ENCODE measurements around the gene STAG3. TPM values are rescaled to one million over a fixed set of nuclear protein-coding genes. Genes with fewer than 3 reads are reported as not detected.
"Not testable (repeated sequence)": the region's sequence is repeated elsewhere in the genome, so short reads cannot be mapped to it uniquely, and the experiment has no call there.

The STAG3 gene
- total RNA-seq, 2 donors from 2014 or later, result 1.8 to 37.6 TPM

- WGBS, result 69% methylated on average over 2 of the region's 2 CpGs
- Histone ChIP-seq H3K27me3 (replicated peaks; ENCODE audit: insufficient read depth) (no peaks in the 10 kb centered on the region), H3K36me3 (no peaks in the 10 kb centered on the region), H3K9me3 (no peaks in the 10 kb centered on the region), H3K4me1 (replicated peaks) (no peaks in the 10 kb centered on the region), H3K27ac (no peak overlapping the region), H3K4me3 (no peak overlapping the region)
- intact Hi-C loops (cut with DNase I), result no loop called here
- no peak for TF ChIP-seq CTCF (IDR thresholded peaks at IDR 0.05)
- TF ChIP-seq POLR2AphosphoS5 (IDR thresholded peaks at IDR 0.05), result no peak
- no peak for TF ChIP-seq POLR2A (IDR thresholded peaks at IDR 0.05)
- no peak for DNase-seq (ENCODE audit: low spot score)
Observed at GRCh38 chr7:100185726-100186125, 8.0 kb downstream of the STAG3 start.

- no peak for TF ChIP-seq POLR2A (IDR thresholded peaks at IDR 0.05)
- TF ChIP-seq POLR2AphosphoS5 (IDR thresholded peaks at IDR 0.05), result no peak
- TF ChIP-seq CTCF (IDR thresholded peaks at IDR 0.05), result no peak
- Histone ChIP-seq H3K4me1 (replicated peaks) (no peaks in the 10 kb centered on the region), H3K36me3 (no peaks in the 10 kb centered on the region), H3K27ac (no peak overlapping the region), H3K27me3 (replicated peaks; ENCODE audit: insufficient read depth) (no peaks in the 10 kb centered on the region), H3K9me3 (no peaks in the 10 kb centered on the region), H3K4me3 (no peak overlapping the region)
- intact Hi-C loops (cut with DNase I), result no loop called here
- no peak for DNase-seq (ENCODE audit: low spot score)
- 72% methylated on average over 3 of the region's 3 CpGs for WGBS
Observed at GRCh38 chr7:100189061-100189460, 11.3 kb downstream of the STAG3 start.

- no peak for DNase-seq (ENCODE audit: low spot score)
- Histone ChIP-seq H3K4me1 (replicated peaks) (no peaks in the 10 kb centered on the region), H3K27me3 (replicated peaks; ENCODE audit: insufficient read depth) (no peaks in the 10 kb centered on the region), H3K36me3 (no peaks in the 10 kb centered on the region), H3K27ac (no peak overlapping the region), H3K9me3 (no peaks in the 10 kb centered on the region), H3K4me3 (no peak overlapping the region)
- intact Hi-C loops (cut with DNase I), result no loop called here
- peak in 2 of 4 experiments; percentile 18 to 24 for TF ChIP-seq CTCF (IDR thresholded peaks at IDR 0.05)
- TF ChIP-seq POLR2AphosphoS5 (IDR thresholded peaks at IDR 0.05), result no peak
- no peak for TF ChIP-seq POLR2A (IDR thresholded peaks at IDR 0.05)
- WGBS, result 64% methylated on average over 4 of the region's 4 CpGs
Observed at GRCh38 chr7:100190048-100190711, 12.5 kb downstream of the STAG3 start.

- TF ChIP-seq CTCF (IDR thresholded peaks at IDR 0.05) (no peak), POLR2AphosphoS5 (IDR thresholded peaks at IDR 0.05) (no peak), POLR2A (IDR thresholded peaks at IDR 0.05) (no peak)
- Histone ChIP-seq H3K4me1 (replicated peaks) (no peaks in the 10 kb centered on the region), H3K4me3 (no peak overlapping the region), H3K27ac (no peak overlapping the region), H3K9me3 (no peaks in the 10 kb centered on the region), H3K36me3 (no peaks in the 10 kb centered on the region), H3K27me3 (replicated peaks; ENCODE audit: insufficient read depth) (no peaks in the 10 kb centered on the region)
- DNase-seq (ENCODE audit: low spot score), result no peak
- 57% methylated on average over 2 of the region's 2 CpGs for WGBS
- intact Hi-C loops (cut with DNase I), result no loop called here
Observed at GRCh38 chr7:100191775-100192174, 14.1 kb downstream of the STAG3 start.

- H3K27me3 ChIP-seq (replicated peaks; ENCODE audit: insufficient read depth); H3K9me3 ChIP-seq; intact Hi-C loops (cut with DNase I); H3K4me3 ChIP-seq; H3K27ac ChIP-seq; DNase-seq (ENCODE audit: low spot score); H3K36me3 ChIP-seq; H3K4me1 ChIP-seq (replicated peaks): not testable (repeated sequence)
- 91% methylated on average over 6 of the region's 6 CpGs for WGBS
Observed at GRCh38 chr7:100192281-100192862, 14.7 kb downstream of the STAG3 start.

Data from prostate gland (tissue), 2 donors.